K562 (cell line): Measurements from ENCODE around the gene RASD1. TPM values are rescaled to one million over a fixed set of nuclear protein-coding genes. Genes with fewer than 3 reads are reported as not detected.

Experiments
- ARID4B ChIP-seq: sonication (generic); formaldehyde crosslinking; IDR thresholded peaks from 2 replicates; pipeline ENCODE4 v1.8.0; 2022; ENCODE audit warnings: mild to moderate bottlenecking, missing genetic modification reagents
- BMI1 ChIP-seq: fragments of 150-350 bp; IDR thresholded peaks from 2 replicates; pipeline ENCODE4 v1.6.1; 2014; ENCODE audit warnings: low read length
- CHD4 ChIP-seq: fragments of 200-600 bp; sonication (generic); IDR thresholded peaks from 3 replicates; pipeline ENCODE4 v1.6.1; 2012; ENCODE audit warnings: low read depth, mild to moderate bottlenecking, mixed read lengths, low read length, inconsistent platforms; ENCODE audit not compliant: insufficient read depth, insufficient replicate concordance, poor library complexity, severe bottlenecking
- E2F8 ChIP-seq: fragments of 450-650 bp; IDR thresholded peaks from 2 replicates; pipeline ENCODE4 v1.7.1; 2018; ENCODE audit warnings: mild to moderate bottlenecking, low read depth; ENCODE audit not compliant: partially characterized antibody
- HCFC1 ChIP-seq: IDR thresholded peaks from 2 replicates; pipeline ENCODE4 v1.6.1; 2012; ENCODE audit warnings: low read depth, low read length, improper control_type of control experiment
- HIVEP1 ChIP-seq: fragments of 250-450 bp; sonication (Bioruptor Pico); IDR thresholded peaks from 2 replicates; pipeline ENCODE4 v1.4.0; 2020; ENCODE audit warnings: mild to moderate bottlenecking
- JUND ChIP-seq, 2 experiments: IDR thresholded peaks; 2 replicates in 1 of 2; 3 replicates in 1 of 2; pipeline ENCODE4 v1.6.1; 2011; ENCODE audit warnings: borderline replicate concordance in 2 of 2, low read depth in 2 of 2, low read length in 2 of 2, improper control_type of control experiment in 1 of 2, missing biosample characterization in 1 of 2, missing genetic modification characterization in 1 of 2, missing genetic modification reagents in 1 of 2
- KLF10 ChIP-seq: fragments of 250-450 bp; sonication (Bioruptor Pico); IDR thresholded peaks from 2 replicates; pipeline ENCODE4 v1.6.1; 2021; ENCODE audit warnings: matching md5 sums
- L3MBTL2 ChIP-seq: fragments of 450-650 bp; IDR thresholded peaks from 2 replicates; pipeline ENCODE4 v1.6.1; 2016; ENCODE audit warnings: mild to moderate bottlenecking, moderate library complexity
- NFIC ChIP-seq: fragments of 450-650 bp; IDR thresholded peaks from 2 replicates; pipeline ENCODE4 v1.6.1; 2017; ENCODE audit warnings: mild to moderate bottlenecking, inconsistent platforms
- NRF1 ChIP-seq, 2 experiments: fragments of 450-650 bp; IDR thresholded peaks in 1 of 2; conservative IDR thresholded peaks in 1 of 2; 2 replicates each; pipeline ENCODE4 v1.6.1; 2014; ENCODE audit warnings: mild to moderate bottlenecking in 2 of 2
- PTBP1 ChIP-seq: fragments of 200-400 bp; formaldehyde crosslinking; IDR thresholded peaks from 2 replicates; pipeline ENCODE4 v1.6.1; 2017; ENCODE audit warnings: low read depth, low read length
- RBM34 ChIP-seq: fragments of 200-400 bp; formaldehyde crosslinking; IDR thresholded peaks from 2 replicates; pipeline ENCODE4 v1.6.1; 2018; ENCODE audit warnings: low read length, borderline replicate concordance; ENCODE audit not compliant: insufficient read depth
- RFX7 ChIP-seq: fragments of 250-450 bp; sonication (Bioruptor Pico); IDR thresholded peaks from 2 replicates; pipeline ENCODE4 v1.5.1; 2021; ENCODE audit warnings: mild to moderate bottlenecking
- RHOXF2B ChIP-seq: fragments of 250-450 bp; sonication (Bioruptor Pico); conservative IDR thresholded peaks from 2 replicates; pipeline ENCODE4 v1.5.1; 2021
- RUNX1 ChIP-seq: sonication (generic); IDR thresholded peaks from 2 replicates; pipeline ENCODE4 v1.6.1; 2016; ENCODE audit warnings: antibody characterized with exemption, low read depth
- SREBF1 ChIP-seq: fragments of 150-350 bp; IDR thresholded peaks from 2 replicates; pipeline ENCODE4 v1.6.1; 2014; ENCODE audit warnings: antibody characterized with exemption, low read depth, low read length, borderline replicate concordance
- ZBTB7A ChIP-seq: IDR thresholded peaks from 2 replicates; pipeline ENCODE4 v1.6.1; 2011; ENCODE audit warnings: low read depth, mild to moderate bottlenecking, low read length, moderate library complexity, borderline replicate concordance; ENCODE audit not compliant: control insufficient read depth
- ZFP30 ChIP-seq: fragments of 250-450 bp; sonication (Bioruptor Pico); IDR thresholded peaks from 2 replicates; pipeline ENCODE4 v1.8.0; 2022; ENCODE audit warnings: moderate library complexity, mild to moderate bottlenecking, inconsistent platforms, borderline replicate concordance
- ZKSCAN8 ChIP-seq: fragments of 200-800 bp; sonication (Bioruptor generic); IDR thresholded peaks from 2 replicates; pipeline ENCODE4 v1.6.1; 2016; ENCODE audit warnings: missing genetic modification characterization, missing compliant biosample characterization
- ZNF75A ChIP-seq: fragments of 450-650 bp; formaldehyde crosslinking; IDR thresholded peaks from 2 replicates; pipeline ENCODE4 v1.4.0; 2020; ENCODE audit warnings: mild to moderate bottlenecking
- ZSCAN32 ChIP-seq: fragments of 450-650 bp; formaldehyde crosslinking; IDR thresholded peaks from 2 replicates; pipeline ENCODE4 v1.4.0; 2020; ENCODE audit warnings: mild to moderate bottlenecking, moderate library complexity
- polyA plus RNA-seq, 8 experiments: library from polyadenylated mRNA; depleted of rRNA in 4 of 8; stranded (reverse) in 5 of 8; unstranded in 3 of 8; fragments of >200 nt; fragmentation: Nextera tagmentation in 2 of 8; fragmentation: Illumina TruSeq in 1 of 8; extraction: Ambion mirVana in 2 of 8; extraction: Trizol in 1 of 8; gene quantifications; 2 replicates each; pipeline versions ENCODE4 v1.2.1 to v1.2.3, GENCODE V29; 2011 to 2014; ENCODE audit warnings: inconsistent platforms in 1 of 8, missing spikeins in 1 of 8
- total RNA-seq, 7 experiments: library from RNA; depleted of rRNA in 6 of 7; stranded (reverse); fragments of >200 nt in 6 of 7; fragmentation: Illumina TruSeq in 2 of 7; extraction: Trizol in 2 of 7; gene quantifications; 2 replicates each; pipeline versions ENCODE4 v1.2.1 to v1.2.3, GENCODE V29; 2011 to 2021; ENCODE audit warnings: low replicate concordance in 1 of 7

Gene RASD1
- total and polyA plus RNA-seq, 9 of the 15 experiments (the other 6 are each of a cell fraction or from before 2014, with no cell fraction given): 0.11 TPM; not detected in 8

DNA sequence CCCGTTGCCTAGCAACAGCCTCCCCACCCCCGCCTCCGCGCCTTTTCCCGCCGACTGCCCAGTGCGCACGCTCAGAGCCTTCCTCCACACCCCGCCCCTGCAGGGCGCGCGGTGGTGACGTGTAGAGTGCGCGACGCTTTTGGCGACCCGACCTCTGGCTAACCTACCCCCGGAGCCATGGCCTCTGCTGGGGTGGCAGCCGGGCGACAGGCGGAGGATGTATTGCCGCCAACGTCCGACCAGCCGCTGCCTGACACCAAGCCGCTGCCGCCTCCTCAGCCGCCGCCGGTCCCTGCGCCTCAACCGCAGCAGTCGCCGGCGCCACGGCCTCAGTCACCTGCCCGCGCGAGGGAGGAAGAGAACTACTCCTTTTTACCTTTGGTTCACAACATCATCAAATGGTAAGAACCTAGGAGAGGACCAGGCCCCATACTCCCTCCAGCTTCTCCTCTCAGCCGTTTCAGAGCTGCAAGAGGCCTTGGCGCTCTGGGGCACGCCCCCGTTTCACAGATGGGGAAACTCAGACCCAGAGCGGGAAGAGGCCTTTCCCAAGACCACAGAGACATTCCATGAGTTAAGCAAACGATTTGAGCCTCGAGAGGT lies 19.2 kb downstream of the RASD1 start, which contains the start of gene MED9 (continued):
- TF ChIP-seq RHOXF2B (CRISPR knock-in tag): no peak
- no peak for TF ChIP-seq ZFP30
- TF ChIP-seq JUND (IDR thresholded peaks at IDR 0.05; ENCODE audit: borderline replicate concordance, low read depth, low read length): 0 out of 2 replicates have a peak, but pooled peaks have one; percentile 22
- TF ChIP-seq JUND (tag; IDR thresholded peaks at IDR 0.05; ENCODE audit: borderline replicate concordance, low read depth, low read length): no peak
- TF ChIP-seq RUNX1: no peak
- peak; percentile 37 for TF ChIP-seq E2F8
- TF ChIP-seq HIVEP1 (CRISPR knock-in tag): no peak
- TF ChIP-seq CHD4: no peak
- no peak for TF ChIP-seq RBM34
- no peak for TF ChIP-seq ZSCAN32
- TF ChIP-seq HCFC1: peak; percentile 83
- no peak for TF ChIP-seq PTBP1
- no peak for TF ChIP-seq ZKSCAN8
- peak; percentile 29; the same call in 1 of the 2 replicates for TF ChIP-seq NFIC
- TF ChIP-seq L3MBTL2: peak; percentile 46; the same call in 1 of the 2 replicates
- TF ChIP-seq BMI1: peak; percentile 48; the same call in 1 of the 2 replicates
- peak; percentile 48; the same call in 1 of the 2 replicates for TF ChIP-seq ZBTB7A
- no peak for TF ChIP-seq KLF10 (CRISPR knock-in tag)
- peak; percentile 87 for TF ChIP-seq ARID4B (CRISPR knock-in tag)
- TF ChIP-seq RFX7 (CRISPR knock-in tag): no peak
- TF ChIP-seq ZNF75A (CRISPR knock-in tag): no peak
- peak; percentile 88 to 90 for TF ChIP-seq NRF1 (conservative IDR thresholded peaks at IDR 0.05 in 1 of 2, IDR thresholded peaks at IDR 0.05 in 1 of 2)
- TF ChIP-seq SREBF1: no peak
